Measurements from ENCODE around the gene TMCO5A. TPM values are rescaled to one million over a fixed set of nuclear protein-coding genes. Genes with fewer than 3 reads are reported as not detected.

TMCO5A gene
- total RNA-seq, 1 experiment from 2014 or later = not detected

DNA sequence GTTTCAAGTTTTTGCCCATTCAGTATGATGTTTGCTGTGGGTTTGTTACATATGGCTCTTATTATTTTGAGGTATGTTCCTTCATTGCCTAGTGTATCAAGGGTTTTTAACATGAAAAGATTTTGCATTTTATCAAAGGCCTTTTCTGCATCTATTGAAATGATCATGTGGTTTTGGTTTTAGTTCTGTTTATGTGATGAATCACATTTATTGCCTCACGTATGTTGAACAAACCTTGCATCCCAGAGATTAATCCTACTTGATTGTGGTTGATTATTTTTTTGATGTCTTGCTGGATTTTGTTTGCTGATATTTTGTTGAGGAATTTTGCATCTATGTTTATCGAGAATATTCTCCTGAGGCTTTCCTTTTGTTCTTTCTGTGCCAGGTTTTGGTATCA, 39.4 kb downstream of the TMCO5A start:
- H3K79me2 ChIP-seq (ENCODE audit: low read depth) = no peaks in the 10 kb centered on the region
- BruUV-seq (replicated peaks) = no TSS peak
- H3K4me1 ChIP-seq (replicated peaks; ENCODE audit: insufficient read depth) = no peaks in the 10 kb centered on the region
- POLR2A ChIA-PET (ENCODE audit: unreplicated experiment) = no interaction called here
- H3F3A ChIP-seq (ENCODE audit: insufficient read depth, low read depth) = no peaks in the 10 kb centered on the region
- no peaks in the 10 kb centered on the region for H3K36me3 ChIP-seq (ENCODE audit: low read depth)
- no peaks in the 10 kb centered on the region for H4K20me1 ChIP-seq (ENCODE audit: insufficient read depth)
- intact Hi-C loops (cut with micrococcal nuclease; ENCODE audit: unreplicated experiment) = no loop called here
- H2AFZ ChIP-seq = no peak overlapping the region
- CTCF ChIA-PET = no interaction called here
- no peak overlapping the region for H3K27ac ChIP-seq
- H3K9me2 ChIP-seq (ENCODE audit: insufficient read depth) = no peaks in the 10 kb centered on the region
- H3K4me2 ChIP-seq = no peak overlapping the region
- H3K4me3 ChIP-seq = no peak overlapping the region
- TF ChIP-seq, protein P1, sequence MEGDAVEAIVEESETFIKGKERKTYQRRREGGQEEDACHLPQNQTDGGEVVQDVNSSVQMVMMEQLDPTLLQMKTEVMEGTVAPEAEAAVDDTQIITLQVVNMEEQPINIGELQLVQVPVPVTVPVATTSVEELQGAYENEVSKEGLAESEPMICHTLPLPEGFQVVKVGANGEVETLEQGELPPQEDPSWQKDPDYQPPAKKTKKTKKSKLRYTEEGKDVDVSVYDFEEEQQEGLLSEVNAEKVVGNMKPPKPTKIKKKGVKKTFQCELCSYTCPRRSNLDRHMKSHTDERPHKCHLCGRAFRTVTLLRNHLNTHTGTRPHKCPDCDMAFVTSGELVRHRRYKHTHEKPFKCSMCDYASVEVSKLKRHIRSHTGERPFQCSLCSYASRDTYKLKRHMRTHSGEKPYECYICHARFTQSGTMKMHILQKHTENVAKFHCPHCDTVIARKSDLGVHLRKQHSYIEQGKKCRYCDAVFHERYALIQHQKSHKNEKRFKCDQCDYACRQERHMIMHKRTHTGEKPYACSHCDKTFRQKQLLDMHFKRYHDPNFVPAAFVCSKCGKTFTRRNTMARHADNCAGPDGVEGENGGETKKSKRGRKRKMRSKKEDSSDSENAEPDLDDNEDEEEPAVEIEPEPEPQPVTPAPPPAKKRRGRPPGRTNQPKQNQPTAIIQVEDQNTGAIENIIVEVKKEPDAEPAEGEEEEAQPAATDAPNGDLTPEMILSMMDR (conservative IDR thresholded peaks at IDR 0.05) = no peak
- TF ChIP-seq EZH2 (IDR thresholded peaks at IDR 0.05; ENCODE audit: low read depth) = no peak
- H3K27me3 ChIP-seq (ENCODE audit: insufficient read depth, low read depth) = no peaks in the 10 kb centered on the region
- no peak for DNase-seq
- no peaks in the 10 kb centered on the region for H3K9me3 ChIP-seq (ENCODE audit: insufficient read depth, low read depth)

DNA sequence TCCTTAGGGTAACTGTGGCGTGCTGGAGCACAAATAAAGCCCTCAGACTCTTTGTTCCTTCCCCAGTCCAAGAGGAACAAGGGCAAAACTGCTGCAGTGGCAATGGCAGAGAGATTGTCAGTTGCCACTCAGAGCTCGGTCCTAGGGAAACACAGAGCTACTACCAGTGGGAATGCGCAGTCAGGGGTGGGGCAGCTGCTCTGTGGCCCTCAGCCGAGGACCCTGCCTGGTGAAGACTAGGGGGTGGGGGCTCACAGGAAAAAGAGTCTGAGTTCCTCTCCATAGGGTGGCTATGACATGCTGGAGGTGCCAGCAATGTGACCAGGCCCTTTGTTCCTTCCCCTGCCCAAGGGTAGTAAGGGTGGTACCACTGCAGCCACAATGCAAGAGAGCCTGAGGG, 43.8 kb downstream of the TMCO5A start:
- no TSS peak for BruUV-seq (replicated peaks)
- no peak overlapping the region for H3K4me3 ChIP-seq
- H3K4me1 ChIP-seq (replicated peaks; ENCODE audit: insufficient read depth) = no peaks in the 10 kb centered on the region
- no peaks in the 10 kb centered on the region for H3F3A ChIP-seq (ENCODE audit: insufficient read depth, low read depth)
- H3K9me3 ChIP-seq (ENCODE audit: insufficient read depth, low read depth) = no peaks in the 10 kb centered on the region
- H3K27me3 ChIP-seq (ENCODE audit: insufficient read depth, low read depth) = no peaks in the 10 kb centered on the region
- H4K20me1 ChIP-seq (ENCODE audit: insufficient read depth) = no peaks in the 10 kb centered on the region
- ChIA-PET CTCF (no interaction called here), POLR2A (ENCODE audit: unreplicated experiment) (no interaction called here)
- TF ChIP-seq, protein P1 (conservative IDR thresholded peaks at IDR 0.05) = no peak
- no peak for TF ChIP-seq EZH2 (IDR thresholded peaks at IDR 0.05; ENCODE audit: low read depth)
- no peaks in the 10 kb centered on the region for H3K36me3 ChIP-seq (ENCODE audit: low read depth)
- H3K9me2 ChIP-seq (ENCODE audit: insufficient read depth) = no peaks in the 10 kb centered on the region
- no peak overlapping the region for H2AFZ ChIP-seq
- H3K27ac ChIP-seq = no peak overlapping the region
- no peak for DNase-seq
- intact Hi-C loops (cut with micrococcal nuclease; ENCODE audit: unreplicated experiment) = no loop called here
- H3K79me2 ChIP-seq (ENCODE audit: low read depth) = no peaks in the 10 kb centered on the region
- H3K4me2 ChIP-seq = no peak overlapping the region

DNA sequence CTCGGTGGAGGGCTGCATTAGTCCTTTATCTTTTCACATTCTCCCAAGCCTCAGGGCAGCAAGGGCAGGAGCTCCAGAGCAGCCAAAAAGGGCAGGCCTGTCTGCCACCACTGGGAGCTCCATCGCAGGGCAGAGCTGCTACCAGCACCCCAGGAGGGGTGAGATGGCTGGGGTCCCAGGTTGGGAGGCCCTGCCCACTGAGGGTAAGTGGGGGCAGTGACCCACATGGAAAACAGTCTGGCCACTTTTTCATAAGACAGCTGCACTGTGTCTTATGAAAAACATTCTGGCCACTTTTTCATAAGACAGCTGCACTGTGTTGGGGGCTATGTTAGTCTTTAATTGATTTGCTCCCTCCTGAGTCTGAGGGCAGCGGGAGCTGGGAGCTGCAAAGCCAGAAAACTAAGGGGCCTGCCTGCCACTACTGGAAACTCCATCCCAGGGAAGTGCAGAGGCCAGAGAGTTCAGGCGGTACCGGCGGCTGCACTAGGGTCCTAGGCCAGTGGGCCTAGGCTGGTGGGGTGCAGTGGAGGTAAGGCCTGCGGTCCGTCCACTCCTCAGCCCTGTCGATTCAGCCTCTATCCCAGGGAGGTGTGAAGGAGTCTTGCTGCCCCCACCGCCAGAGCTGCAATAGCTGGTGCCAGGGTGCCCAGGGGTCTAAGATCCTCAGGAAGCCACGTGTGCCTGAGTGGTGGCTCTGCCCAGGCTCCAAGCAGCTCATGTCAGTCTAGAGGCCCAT, 45.4 kb downstream of the TMCO5A start:
- no peak for DNase-seq
- H2AFZ ChIP-seq = no peak overlapping the region
- no peaks in the 10 kb centered on the region for H4K20me1 ChIP-seq (ENCODE audit: insufficient read depth)
- no peak overlapping the region for H3K4me3 ChIP-seq
- CTCF ChIA-PET = no interaction called here
- TF ChIP-seq EZH2 (IDR thresholded peaks at IDR 0.05; ENCODE audit: low read depth) = no peak
- TF ChIP-seq, protein P1 (conservative IDR thresholded peaks at IDR 0.05) = no peak
- BruUV-seq (replicated peaks) = no TSS peak
- H3K9me3 ChIP-seq (ENCODE audit: insufficient read depth, low read depth) = no peaks in the 10 kb centered on the region
- no peaks in the 10 kb centered on the region for H3K36me3 ChIP-seq (ENCODE audit: low read depth)
- H3K27ac ChIP-seq = no peak overlapping the region
- POLR2A ChIA-PET (ENCODE audit: unreplicated experiment) = no interaction called here
- no peaks in the 10 kb centered on the region for H3K4me1 ChIP-seq (replicated peaks; ENCODE audit: insufficient read depth)
- no peaks in the 10 kb centered on the region for H3K27me3 ChIP-seq (ENCODE audit: insufficient read depth, low read depth)
- H3K9me2 ChIP-seq (ENCODE audit: insufficient read depth) = no peaks in the 10 kb centered on the region
- H3F3A ChIP-seq (ENCODE audit: insufficient read depth, low read depth) = no peaks in the 10 kb centered on the region
- H3K4me2 ChIP-seq = no peak overlapping the region
- intact Hi-C loops (cut with micrococcal nuclease; ENCODE audit: unreplicated experiment) = no loop called here
- no peaks in the 10 kb centered on the region for H3K79me2 ChIP-seq (ENCODE audit: low read depth)
